Fibroblast of lung (primary cell): ENCODE results near the gene ACBD4.

Experiments
- CTCF ChIP-seq, 2 donors: IDR thresholded peaks in 1 of 2; conservative IDR thresholded peaks in 1 of 2; 1 replicate in 1 of 2; 2 replicates in 1 of 2; pipeline ENCODE4 v1.5.1; 2011 to 2012; ENCODE audit warnings: low read length in 2 of 2, control low read depth in 1 of 2, inconsistent platforms in 1 of 2, low read depth in 1 of 2, mild to moderate bottlenecking in 1 of 2
- EZH2 ChIP-seq: IDR thresholded peaks from 2 replicates; pipeline ENCODE4 v1.5.1; 2012; ENCODE audit warnings: low read length, control low read depth, mild to moderate bottlenecking; ENCODE audit errors: missing control alignments

DNA sequence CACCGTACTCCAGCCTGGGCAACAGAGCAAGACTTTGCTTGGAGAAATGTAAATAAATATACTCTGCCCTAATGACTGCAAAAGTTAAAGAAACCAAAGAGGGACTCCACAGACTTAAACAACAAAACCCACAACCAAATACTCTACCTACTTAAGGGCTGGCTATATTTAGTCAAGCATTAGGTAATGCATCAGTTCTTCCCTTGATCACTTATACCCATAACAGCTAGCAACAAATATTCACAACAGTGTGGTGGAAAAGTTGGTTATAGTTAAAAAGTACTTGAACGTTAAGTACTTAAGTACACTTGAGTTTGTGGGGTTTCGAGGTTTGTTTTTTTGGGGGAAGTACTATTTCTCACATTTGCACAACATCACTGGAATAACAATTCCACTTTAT, 20.8 kb downstream of the ACBD4 start:
- TF ChIP-seq EZH2 (no peak), CTCF (conservative IDR thresholded peaks at IDR 0.05 in 1 of 2, IDR thresholded peaks at IDR 0.05 in 1 of 2; ENCODE audit: low read depth in 1 of 2, low read length in 2 of 2) (no peak)
